ENCODE data around the gene NDUFV1.
"Not testable (repeated sequence)": the region's sequence is repeated elsewhere in the genome, so short reads cannot be mapped to it uniquely, and the experiment has no call there.

GRCh38 chr11:67618901-67619659 is 12.3 kb downstream of the NDUFV1 start:
- TF ChIP-seq CTCF (IDR thresholded peaks at IDR 0.05 in 8 of 11, conservative IDR thresholded peaks at IDR 0.05 in 3 of 11); POLR2A (IDR thresholded peaks at IDR 0.05); POLR2AphosphoS5 (IDR thresholded peaks at IDR 0.05): not testable (repeated sequence)

Data from spleen (tissue), 7 donors.